ENCODE results near the gene ATG4A. TPM values are rescaled to one million over a fixed set of nuclear protein-coding genes. Genes with fewer than 3 reads are reported as not detected.

Gene ATG4A
- total and polyA plus RNA-seq, 2 donors (not counting 3 experiments of a cell fraction or from before 2014, with no cell fraction given): 13.2 to 28.7 TPM

DNA sequence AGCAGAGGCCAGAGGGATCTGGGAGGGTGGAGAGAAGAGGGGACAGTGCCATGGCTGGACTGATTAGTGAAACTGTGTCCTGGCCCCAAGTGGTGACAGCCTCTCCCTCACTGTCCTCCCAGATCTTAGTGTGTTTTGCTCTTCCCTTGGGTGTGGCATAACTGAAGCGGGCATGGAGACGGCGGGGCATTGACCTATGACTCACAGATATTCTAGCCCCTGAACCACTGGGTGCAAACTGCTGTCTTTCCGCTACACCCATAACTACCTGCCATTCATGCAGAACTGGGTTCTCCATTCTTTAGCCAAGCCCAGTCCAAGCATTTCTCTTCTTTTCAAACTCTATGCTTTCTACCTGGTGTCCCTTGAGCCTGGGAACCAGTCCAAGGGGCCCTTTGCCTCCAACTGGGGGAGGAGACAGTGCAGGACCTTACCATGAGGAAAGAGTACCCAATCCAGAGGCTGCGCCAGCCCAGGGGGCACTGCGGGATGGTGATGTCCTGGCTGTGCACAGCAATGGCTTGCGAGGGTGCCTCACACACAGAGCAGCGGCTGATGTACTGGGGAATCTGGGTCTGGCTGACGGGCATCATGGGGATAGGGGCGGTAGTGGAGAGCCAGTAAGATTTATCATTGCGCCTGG lies 67.6 kb downstream of the ATG4A start:
- Histone ChIP-seq H3K4me1 (ENCODE audit: control insufficient read depth, extremely low read depth, insufficient read depth, low read length) (no peaks in the 10 kb centered on the region), H3K27me3 (ENCODE audit: control insufficient read depth in 2 of 2, insufficient read depth in 2 of 2, low read length in 2 of 2) (no peaks in the 10 kb centered on the region), H2AFZ (ENCODE audit: low read depth, low read length) (no peak overlapping the region), H3K36me3 (ENCODE audit: control insufficient read depth in 2 of 2, extremely low read depth in 1 of 2, insufficient read depth in 2 of 2, low read length in 2 of 2) (no peaks in the 10 kb centered on the region), H3K9me1 (replicated peaks; ENCODE audit: control insufficient read depth, extremely low read depth, insufficient read depth, low read length) (no peaks in the 10 kb centered on the region), H3K4me2 (ENCODE audit: insufficient read depth, low read length) (no peak overlapping the region), H3K27ac (ENCODE audit: insufficient read depth, low read depth, low read length) (no peak overlapping the region), H3K9me3 (replicated peaks; ENCODE audit: control insufficient read depth, insufficient read depth, low read length) (no peaks in the 10 kb centered on the region), H3K4me3 (replicated peaks in 1 of 3; ENCODE audit: insufficient read depth in 1 of 3, low read depth in 1 of 3, low read length in 3 of 3) (no peak overlapping the region), H4K20me1 (replicated peaks; ENCODE audit: control insufficient read depth, extremely low read depth, insufficient read depth, low read length) (no peaks in the 10 kb centered on the region), H3K9ac (replicated peaks; ENCODE audit: extremely low read depth, insufficient read depth, low read length) (no peak overlapping the region), H3K79me2 (ENCODE audit: control insufficient read depth, insufficient read depth, low read length) (no peaks in the 10 kb centered on the region)
- intact Hi-C loops (cut with micrococcal nuclease): no loop called here
- no peak for TF ChIP-seq POLR2A (IDR thresholded peaks at IDR 0.05; ENCODE audit: low read depth, low read length)
- no peak for TF ChIP-seq CTCF (IDR thresholded peaks at IDR 0.05; ENCODE audit: extremely low read depth in 1 of 2, insufficient read depth in 1 of 2, low read depth in 1 of 2, low read length in 2 of 2)
- TF ChIP-seq MAX (IDR thresholded peaks at IDR 0.05; ENCODE audit: insufficient read depth, insufficient read length): no peak
- TF ChIP-seq POLR2AphosphoS5 (IDR thresholded peaks at IDR 0.05; ENCODE audit: insufficient read depth, low read depth, low read length): no peak
- no peak for TF ChIP-seq FOS (IDR thresholded peaks at IDR 0.05; ENCODE audit: borderline replicate concordance, insufficient read depth, low read length)
- TF ChIP-seq EZH2 (IDR thresholded peaks at IDR 0.05; ENCODE audit: borderline replicate concordance, low read depth, low read length, severe bottlenecking): no peak
- TF ChIP-seq JUN (IDR thresholded peaks at IDR 0.05; ENCODE audit: borderline replicate concordance, insufficient read depth, insufficient read length, low read depth): no peak
- TF ChIP-seq GATA2 (IDR thresholded peaks at IDR 0.05; ENCODE audit: insufficient read depth, insufficient read length, low read depth, low read length): no peak
- TF ChIP-seq MYC (IDR thresholded peaks at IDR 0.05; ENCODE audit: low read depth, low read length): no peak
- BruUV-seq (replicated peaks): no TSS peak
- dilution Hi-C loops (cut with MboI; ENCODE audit: extremely low pct_ligation_motif_present, low sequenced_read_pairs): no loop called here
- ChIA-PET CTCF (no interaction called here), POLR2A (no interaction called here)
- FAIRE-seq (no peak), DNase-seq (ENCODE audit: low read depth, low spot score) (no peak)
